GM21360 (cell line): Measurements from ENCODE around the gene TAOK3.
A peak's percentile ranks its signal among the peaks of the same experiment; 100 is the strongest.

Experiments
- ATAC-seq: cut with Tn5 transposase; IDR thresholded peaks from one replicate; pipeline ENCODE4 v1.9.1; 2021; ENCODE audit warnings: mild to moderate bottlenecking, moderate library complexity; ENCODE audit not compliant: unreplicated experiment

TAOK3 gene

GRCh38 chr12:118220702-118221101, 152.0 kb downstream of the TAOK3 start:
- no peak for ATAC-seq

- no peak for ATAC-seq
These were observed 152.9 kb downstream of the TAOK3 start for GRCh38 chr12:118219772-118220171.

DNA sequence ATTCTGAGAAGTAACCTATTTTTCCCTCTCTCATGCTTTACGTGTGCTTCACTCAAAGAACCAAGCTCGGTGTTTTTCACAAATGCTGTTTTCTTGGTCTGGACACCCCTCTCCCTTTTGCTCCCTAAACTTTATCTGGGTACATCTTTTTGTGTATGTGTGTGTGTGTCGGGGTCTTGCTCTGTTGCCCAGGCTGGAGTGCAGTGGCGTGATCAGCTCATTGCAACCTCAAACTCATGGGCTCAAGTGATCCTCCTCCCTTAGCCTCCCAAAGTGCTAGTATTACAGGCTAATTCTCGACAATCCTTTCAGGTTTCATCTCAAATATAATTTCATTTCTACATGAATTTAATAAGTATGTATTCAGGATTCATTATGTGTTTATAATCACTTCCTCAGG, 153.6 kb downstream of the TAOK3 start:
- no peak for ATAC-seq

DNA sequence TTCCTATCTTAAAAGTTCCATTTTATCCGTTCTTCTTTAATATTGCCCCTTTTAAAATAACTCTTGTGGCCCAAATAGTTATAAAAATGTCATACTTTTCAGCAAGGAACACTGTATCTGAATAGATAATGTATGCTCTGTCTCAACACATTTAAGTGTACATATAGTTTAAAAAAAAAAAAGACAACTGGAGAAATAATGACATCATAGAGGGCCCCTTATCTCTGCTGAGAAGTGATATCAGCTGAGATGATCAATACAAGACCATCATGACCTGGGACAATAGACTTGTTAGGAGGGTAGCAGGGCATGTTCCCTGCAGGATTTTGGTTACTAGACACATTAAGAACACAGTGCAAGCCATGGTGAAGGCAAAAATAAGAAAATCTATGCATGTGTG, 159.3 kb downstream of the TAOK3 start:
- no peak for ATAC-seq

- ATAC-seq = no peak
These were observed 160.1 kb downstream of the TAOK3 start for GRCh38 chr12:118212606-118213005.

DNA sequence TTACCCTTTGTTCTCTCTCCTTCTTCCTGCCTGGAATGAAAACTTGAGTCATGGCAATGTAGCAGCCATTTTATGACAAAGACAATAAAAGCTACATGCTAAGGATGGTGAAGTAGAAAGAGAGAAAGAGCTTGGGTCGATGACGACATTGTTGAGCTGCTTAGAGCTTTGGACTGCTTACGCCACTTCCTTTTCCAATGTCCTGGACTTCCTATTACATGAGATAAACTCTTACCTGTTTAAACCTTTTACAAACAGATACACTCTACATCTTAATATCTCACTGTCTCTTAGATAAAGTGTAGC, 166.6 kb downstream of the TAOK3 start:
- ATAC-seq = no peak

- no peak for ATAC-seq
These were observed 178.7 kb downstream of the TAOK3 start for GRCh38 chr12:118193958-118194357.

DNA sequence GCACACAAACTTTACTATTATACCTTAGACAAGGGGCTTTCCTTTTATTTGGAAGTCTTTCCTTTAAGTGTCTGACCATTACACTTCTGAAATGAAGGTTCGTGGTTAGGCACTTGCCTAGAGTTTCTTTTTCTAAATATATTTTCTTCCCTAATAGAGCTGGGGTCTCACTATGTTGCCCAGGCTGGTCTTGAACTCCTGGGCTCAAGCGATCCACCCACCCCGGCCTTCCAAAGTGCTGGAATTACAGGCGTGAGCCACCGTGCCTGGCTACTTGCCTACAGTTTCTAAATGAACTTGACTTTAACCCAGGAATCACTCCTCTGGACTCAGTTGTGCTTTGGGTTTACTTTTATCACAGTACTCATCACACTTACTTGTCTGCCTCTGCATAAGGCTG, 179.2 kb downstream of the TAOK3 start:
- no peak for ATAC-seq

GRCh38 chr12:118190266-118190665, 182.4 kb downstream of the TAOK3 start:
- no peak for ATAC-seq

DNA sequence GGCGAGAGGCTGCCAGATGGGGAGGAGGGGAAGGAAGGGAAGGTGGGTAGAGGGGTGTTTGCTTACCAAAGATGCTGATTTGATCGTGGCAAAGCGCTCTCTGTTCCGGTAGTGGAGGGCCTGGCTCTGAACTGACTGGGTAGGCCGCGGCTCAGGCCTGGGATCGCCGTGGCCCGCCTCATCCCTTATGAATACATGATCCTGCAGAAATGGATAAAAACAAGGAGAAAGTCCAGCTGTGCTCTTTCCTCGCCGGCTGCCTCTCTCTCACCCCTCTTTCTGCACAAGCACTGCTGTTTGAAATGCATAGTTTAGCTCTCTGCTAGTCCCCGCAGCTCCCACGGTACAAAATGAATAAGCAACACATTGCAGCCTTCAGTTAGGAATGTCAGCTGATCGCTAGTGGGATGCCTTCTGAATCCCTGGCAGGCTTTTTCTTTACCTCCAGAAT, 182.9 kb downstream of the TAOK3 start:
- ATAC-seq = no peak

DNA sequence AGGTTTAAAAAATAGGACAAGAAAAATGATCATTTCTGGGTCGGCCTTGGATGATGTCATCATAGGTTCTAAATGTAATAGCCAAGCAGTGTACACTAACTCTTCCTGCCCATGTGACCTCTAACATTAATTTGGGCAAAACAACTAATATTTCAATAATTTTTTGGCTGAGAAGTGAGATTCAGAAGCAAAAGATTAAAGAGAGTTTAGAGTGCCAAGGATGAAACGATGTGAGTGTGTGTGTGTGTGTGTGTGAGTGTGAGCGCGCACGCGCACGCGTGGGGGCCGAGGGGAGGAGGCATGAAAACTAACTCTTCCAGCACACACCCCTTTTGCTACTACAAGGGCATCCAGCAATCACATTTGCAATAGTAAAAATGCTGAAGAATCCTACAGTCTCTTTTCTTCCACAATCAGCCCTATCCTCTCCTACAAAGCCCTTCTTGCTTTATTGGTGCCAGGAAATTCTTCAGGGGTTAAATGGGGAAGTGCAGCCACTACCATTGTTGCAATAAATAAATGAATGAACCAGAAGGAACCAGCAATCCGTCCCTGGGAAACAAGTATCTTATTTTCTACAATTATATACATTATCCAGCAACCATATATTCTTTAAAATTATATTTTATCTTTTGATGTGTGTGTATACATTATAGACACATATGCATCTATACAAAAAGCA, 183.9 kb downstream of the TAOK3 start:
- ATAC-seq = no peak

DNA sequence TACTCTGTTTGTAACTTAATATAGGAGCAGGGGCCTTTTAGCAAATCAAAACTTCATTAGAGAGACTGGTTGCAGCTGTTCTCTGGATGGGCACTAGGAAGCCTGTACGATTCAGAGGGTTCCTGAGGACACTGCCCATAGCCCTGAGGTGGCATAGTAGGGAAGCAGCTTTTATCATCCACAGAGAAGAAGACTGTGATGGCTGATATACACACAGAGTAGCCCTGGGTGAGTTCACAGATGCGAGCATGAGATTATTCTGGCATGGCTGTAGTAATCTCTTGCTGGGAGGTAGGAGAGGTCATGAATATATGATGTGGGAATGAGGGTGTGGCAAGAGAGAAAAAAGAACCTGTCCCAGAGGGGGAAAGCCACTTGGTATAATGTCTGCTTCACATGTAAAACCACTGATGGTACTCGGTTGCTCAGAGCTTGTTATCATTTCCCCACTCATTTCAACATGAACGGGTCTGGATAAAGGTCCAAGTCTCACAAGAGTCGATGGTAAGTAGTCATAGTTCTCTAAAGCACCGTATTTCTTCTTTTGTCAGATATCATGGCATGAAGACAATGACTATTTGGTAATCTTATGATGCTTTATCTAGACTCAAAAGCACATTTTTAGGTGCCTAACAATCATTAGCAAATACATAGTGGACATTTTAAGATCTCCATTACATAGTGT, 184.8 kb downstream of the TAOK3 start:
- no peak for ATAC-seq

GRCh38 chr12:118185602-118186397, 186.9 kb downstream of the TAOK3 start:
- ATAC-seq = no peak

DNA sequence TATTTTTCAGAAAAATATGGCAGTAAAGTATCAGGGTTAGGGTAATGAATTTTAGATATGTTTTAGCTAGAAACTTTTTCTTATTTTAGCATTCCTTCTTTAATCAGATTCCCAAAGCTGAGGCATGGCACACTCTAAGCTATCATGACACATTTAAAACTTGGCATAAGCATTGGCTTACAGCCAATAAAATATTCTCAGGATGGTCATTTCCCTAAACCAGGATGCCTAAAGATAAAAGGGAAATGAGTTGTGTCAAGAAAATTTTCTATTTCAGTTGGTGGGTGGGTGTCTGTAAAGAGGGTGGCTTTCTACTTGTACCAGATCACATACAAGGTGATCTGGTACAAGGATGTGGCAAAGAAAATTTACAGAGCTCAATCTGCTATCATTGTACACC, 189.0 kb downstream of the TAOK3 start:
- ATAC-seq = no peak

DNA sequence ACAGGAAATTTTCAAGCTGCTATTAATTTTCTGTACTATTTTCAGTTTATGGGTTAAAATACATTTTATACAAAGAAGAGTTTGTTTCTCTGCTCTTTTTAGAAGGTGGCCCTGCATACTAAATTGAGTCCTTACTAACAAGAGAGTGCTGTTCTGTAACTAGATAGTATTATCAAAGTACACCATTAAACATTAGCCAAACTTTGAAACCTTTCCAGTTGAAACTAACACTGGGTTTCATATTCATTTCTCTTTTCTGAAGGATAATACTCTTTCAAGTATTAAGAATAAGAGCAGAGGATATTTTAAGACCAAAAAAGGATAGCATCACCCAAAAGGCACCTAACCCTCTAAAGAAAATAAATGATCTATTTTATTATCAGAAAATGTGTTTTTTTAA, 189.6 kb downstream of the TAOK3 start:
- no peak for ATAC-seq

- ATAC-seq = peak; percentile 64
These were observed 196.8 kb downstream of the TAOK3 start for GRCh38 chr12:118175823-118176447.

GRCh38 chr12:118166946-118167345, 205.8 kb downstream of the TAOK3 start:
- ATAC-seq = peak; percentile 97

GRCh38 chr12:118164798-118165486, 207.8 kb downstream of the TAOK3 start:
- no peak for ATAC-seq

DNA sequence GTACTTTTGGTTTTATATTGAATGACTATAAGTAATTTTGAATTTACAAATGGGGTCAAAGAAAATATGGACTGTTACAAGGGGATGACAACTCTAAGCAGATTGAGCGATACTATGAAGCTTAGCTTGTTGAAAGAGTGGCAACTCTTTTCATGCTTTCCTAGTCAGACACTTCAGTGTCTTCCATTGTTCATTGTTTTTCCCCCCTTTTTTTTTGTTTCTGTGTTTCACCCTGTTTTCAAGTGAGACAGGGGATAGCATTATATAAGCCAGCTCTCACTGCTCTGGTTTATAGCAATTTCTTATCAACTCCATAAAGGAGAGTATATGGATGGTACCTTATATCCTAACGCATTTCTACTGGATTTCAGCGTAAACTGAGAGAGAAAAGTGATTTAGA, 212.2 kb downstream of the TAOK3 start:
- no peak for ATAC-seq

DNA sequence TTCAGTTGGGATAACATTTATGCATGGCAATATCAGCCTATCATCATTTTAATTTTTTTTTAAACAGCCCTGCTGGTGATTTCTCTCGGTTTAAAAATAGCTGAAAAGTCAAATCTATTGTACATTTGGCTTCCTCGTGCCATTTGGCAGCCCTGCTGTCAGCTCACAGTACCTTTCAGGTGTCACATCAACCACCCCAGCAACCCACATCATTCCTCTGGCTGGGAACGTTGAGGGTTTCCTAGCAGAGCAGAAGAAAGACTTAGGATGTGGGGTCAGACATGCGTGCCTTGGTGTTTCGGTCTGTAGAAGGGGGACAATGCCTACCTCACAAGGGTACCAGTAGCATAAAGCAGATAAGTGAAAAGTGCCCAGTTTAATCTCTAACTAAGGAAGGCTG, 221.0 kb downstream of the TAOK3 start:
- ATAC-seq = no peak

DNA sequence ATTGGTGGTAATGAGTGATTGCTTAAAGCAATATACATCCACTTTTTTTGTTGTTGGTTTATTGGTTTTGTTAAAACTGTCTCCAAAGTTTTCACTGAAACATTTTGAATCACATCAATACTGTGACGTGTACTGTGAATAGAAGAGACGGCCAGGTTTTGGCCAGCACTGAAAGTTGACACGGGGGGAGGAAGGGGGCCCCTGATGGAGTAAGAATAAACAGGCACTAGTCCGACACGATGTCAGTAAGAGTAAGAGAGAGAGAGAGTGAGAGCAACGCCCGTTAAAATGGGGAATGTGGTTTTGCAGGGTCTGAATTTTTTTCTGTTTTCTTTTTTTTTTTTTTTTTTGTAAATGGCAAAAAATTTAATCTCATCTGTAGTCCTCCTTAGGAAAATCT, 222.1 kb downstream of the TAOK3 start:
- no peak for ATAC-seq
